ENCODE results near the gene ZEB2.
"Not testable (repeated sequence)": the region's sequence is repeated elsewhere in the genome, so short reads cannot be mapped to it uniquely, and the experiment has no call there.

The ZEB2 gene

GRCh38 chr2:144383571-144384100 lies 136.3 kb downstream of the ZEB2 start:
- no peak for DNase-seq (ENCODE audit: low read depth in 3 of 3)

GRCh38 chr2:144382849-144383248 lies 137.1 kb downstream of the ZEB2 start:
- DNase-seq (ENCODE audit: low read depth in 3 of 3), result no peak

GRCh38 chr2:144381716-144382115 lies 138.2 kb downstream of the ZEB2 start:
- DNase-seq (ENCODE audit: low read depth in 3 of 3), result no peak

- no peak for DNase-seq (ENCODE audit: low read depth in 3 of 3)
These were observed 140.0 kb downstream of the ZEB2 start for GRCh38 chr2:144379851-144380311.

- no peak for DNase-seq (ENCODE audit: low read depth in 3 of 3)
These were observed 141.4 kb downstream of the ZEB2 start for GRCh38 chr2:144378551-144378950.

GRCh38 chr2:144377914-144378313 lies 142.0 kb downstream of the ZEB2 start:
- DNase-seq (ENCODE audit: low read depth in 3 of 3), result no peak

GRCh38 chr2:144376926-144377325 lies 143.0 kb downstream of the ZEB2 start:
- DNase-seq (ENCODE audit: low read depth in 3 of 3), result no peak

GRCh38 chr2:144376460-144376859 lies 143.5 kb downstream of the ZEB2 start:
- DNase-seq (ENCODE audit: low read depth in 3 of 3), result no peak

- no peak for DNase-seq (ENCODE audit: low read depth in 3 of 3)
These were observed 145.7 kb downstream of the ZEB2 start for GRCh38 chr2:144374163-144374661.

GRCh38 chr2:144372410-144373080 lies 147.4 kb downstream of the ZEB2 start:
- DNase-seq (ENCODE audit: low read depth in 3 of 3), result no peak

GRCh38 chr2:144370937-144371584 lies 148.9 kb downstream of the ZEB2 start:
- DNase-seq (ENCODE audit: low read depth in 3 of 3), result no peak

- DNase-seq (ENCODE audit: low read depth in 3 of 3), result no peak
These were observed 150.5 kb downstream of the ZEB2 start for GRCh38 chr2:144369416-144369815.

GRCh38 chr2:144366825-144367429 lies 153.0 kb downstream of the ZEB2 start:
- DNase-seq (ENCODE audit: low read depth in 3 of 3), result no peak

GRCh38 chr2:144364944-144365738 lies 154.8 kb downstream of the ZEB2 start:
- no peak for DNase-seq (ENCODE audit: low read depth in 3 of 3)

GRCh38 chr2:144364247-144364646 lies 155.7 kb downstream of the ZEB2 start:
- DNase-seq (ENCODE audit: low read depth in 3 of 3), result not testable (repeated sequence)

- DNase-seq (ENCODE audit: low read depth in 3 of 3), result no peak
These were observed 157.5 kb downstream of the ZEB2 start for GRCh38 chr2:144362401-144362800.

GRCh38 chr2:144361742-144362141 lies 158.2 kb downstream of the ZEB2 start:
- DNase-seq (ENCODE audit: low read depth in 3 of 3), result no peak

GRCh38 chr2:144359684-144360083 lies 160.2 kb downstream of the ZEB2 start:
- DNase-seq (ENCODE audit: low read depth in 3 of 3), result no peak

GRCh38 chr2:144358979-144359541 lies 160.9 kb downstream of the ZEB2 start:
- DNase-seq (ENCODE audit: low read depth in 3 of 3), result no peak

- no peak for DNase-seq (ENCODE audit: low read depth in 3 of 3)
These were observed 161.4 kb downstream of the ZEB2 start for GRCh38 chr2:144358374-144358964.
